Prostate gland (tissue), 2 donors: ENCODE data around the gene TET3. TPM values are rescaled to one million over a fixed set of nuclear protein-coding genes. Genes with fewer than 3 reads are reported as not detected.

ENCODE experiments used
- DNase-seq: peaks from one replicate; pipeline ENCODE4 v3.0.0-alpha.2; 2019; ENCODE audit warnings: low spot score
- H3K27ac ChIP-seq, 2 donors: fragments of 200-600 bp; sonication (generic); 2 replicates each; pipeline ENCODE4 v1.5.1; 2017 to 2019
- H3K27me3 ChIP-seq: fragments of 200-600 bp; sonication (generic); replicated peaks from 2 replicates; pipeline ENCODE4 v1.5.1; 2019; ENCODE audit not compliant: insufficient read depth
- H3K36me3 ChIP-seq, 2 donors: fragments of 200-600 bp; sonication (generic); 1 replicate in 1 of 2; 2 replicates in 1 of 2; pipeline versions ENCODE4 v1.5.1 to v1.8.1; 2017 to 2019
- H3K4me1 ChIP-seq: fragments of 200-600 bp; sonication (generic); replicated peaks from 2 replicates; pipeline ENCODE4 v1.5.1; 2019
- H3K4me3 ChIP-seq, 2 donors: fragments of 200-600 bp; sonication (generic); 2 replicates each; pipeline ENCODE4 v1.5.1; 2017 to 2019
- H3K9me3 ChIP-seq: fragments of 200-600 bp; sonication (generic); 2 replicates; pipeline ENCODE4 v1.5.1; 2017
- POLR2A ChIP-seq: fragments of 450-650 bp; IDR thresholded peaks from one replicate; pipeline ENCODE4 v1.6.1; 2016; ENCODE audit warnings: antibody characterized with exemption, mild to moderate bottlenecking
- POLR2AphosphoS5 ChIP-seq: sonication (generic); formaldehyde crosslinking; IDR thresholded peaks from one replicate; pipeline ENCODE4 v1.6.1; 2017; ENCODE audit warnings: antibody characterized with exemption
- WGBS: methylation state at CpG from one replicate; pipeline ENCODE4 v1.1.5; 2018; 5-methylcytosine and 5-hydroxymethylcytosine counted together
- intact Hi-C: fragments of 100-400 bp; cut with DNase I; formaldehyde crosslinking; loops from one replicate; pipeline ENCODE4 v1.14.2; 2022
- total RNA-seq, 2 donors: library from RNA; depleted of rRNA; stranded (reverse); fragments of >200 nt; gene quantifications; one replicate each; pipeline ENCODE4 v1.1.0, GENCODE V29; 2016
- TF ChIP-seq, protein P1 (sequence below), 4 experiments: fragments of 200-600 bp in 2 of 4; fragments of 450-650 bp in 2 of 4; sonication (generic) in 2 of 4; IDR thresholded peaks; 1 replicate in 3 of 4; 2 replicates in 1 of 4; pipeline ENCODE4 v1.5.1; 2016 to 2019; ENCODE audit warnings: antibody characterized with exemption in 4 of 4, mild to moderate bottlenecking in 2 of 4, moderate library complexity in 2 of 4

Gene TET3
- total RNA-seq, 2 donors from 2014 or later: 12.8 to 13.8 TPM

DNA sequence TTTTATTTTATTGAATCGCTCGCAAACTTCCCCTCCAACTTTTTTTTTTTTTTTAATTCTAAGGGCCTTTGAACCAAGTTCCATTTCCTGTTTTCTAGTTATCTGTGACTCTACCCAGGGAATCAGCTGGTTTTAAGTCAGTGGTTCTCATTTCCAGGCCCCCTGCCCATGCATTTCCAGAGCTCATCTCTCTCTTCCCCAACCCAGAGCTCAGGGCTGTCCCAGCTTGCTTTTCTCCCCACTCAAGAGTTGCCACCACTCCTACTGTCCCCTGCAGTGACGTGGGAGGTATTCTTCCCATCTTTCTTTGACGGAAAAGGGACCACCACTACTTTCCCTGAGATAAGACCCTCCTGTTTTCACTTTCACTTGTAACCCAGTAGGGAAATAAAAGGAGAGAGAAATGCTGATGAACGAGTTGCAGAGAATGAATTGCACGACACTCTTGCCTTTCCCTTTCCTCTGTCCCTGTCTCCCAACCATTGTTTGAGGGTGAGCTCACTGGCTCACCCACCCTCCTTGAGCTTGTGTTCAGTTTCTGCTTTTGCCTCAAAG, 42.1 kb downstream of the TET3 start:
- H3K27me3 ChIP-seq: no peaks in the 10 kb centered on the region
- 78% methylated on average over 6 of the region's 6 CpGs for WGBS
- no peak overlapping the region for H3K4me3 ChIP-seq
- TF ChIP-seq POLR2AphosphoS5 (no peak), POLR2A (no peak)
- TF ChIP-seq, protein P1, sequence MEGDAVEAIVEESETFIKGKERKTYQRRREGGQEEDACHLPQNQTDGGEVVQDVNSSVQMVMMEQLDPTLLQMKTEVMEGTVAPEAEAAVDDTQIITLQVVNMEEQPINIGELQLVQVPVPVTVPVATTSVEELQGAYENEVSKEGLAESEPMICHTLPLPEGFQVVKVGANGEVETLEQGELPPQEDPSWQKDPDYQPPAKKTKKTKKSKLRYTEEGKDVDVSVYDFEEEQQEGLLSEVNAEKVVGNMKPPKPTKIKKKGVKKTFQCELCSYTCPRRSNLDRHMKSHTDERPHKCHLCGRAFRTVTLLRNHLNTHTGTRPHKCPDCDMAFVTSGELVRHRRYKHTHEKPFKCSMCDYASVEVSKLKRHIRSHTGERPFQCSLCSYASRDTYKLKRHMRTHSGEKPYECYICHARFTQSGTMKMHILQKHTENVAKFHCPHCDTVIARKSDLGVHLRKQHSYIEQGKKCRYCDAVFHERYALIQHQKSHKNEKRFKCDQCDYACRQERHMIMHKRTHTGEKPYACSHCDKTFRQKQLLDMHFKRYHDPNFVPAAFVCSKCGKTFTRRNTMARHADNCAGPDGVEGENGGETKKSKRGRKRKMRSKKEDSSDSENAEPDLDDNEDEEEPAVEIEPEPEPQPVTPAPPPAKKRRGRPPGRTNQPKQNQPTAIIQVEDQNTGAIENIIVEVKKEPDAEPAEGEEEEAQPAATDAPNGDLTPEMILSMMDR (IDR thresholded peaks at IDR 0.05): no peak
- no peaks in the 10 kb centered on the region for H3K9me3 ChIP-seq
- no peak overlapping the region for H3K27ac ChIP-seq
- intact Hi-C loops: no loop called here
- no peaks in the 10 kb centered on the region for H3K36me3 ChIP-seq
- H3K4me1 ChIP-seq: peaks cover 9% of the 10 kb centered on the region
- no peak for DNase-seq

DNA sequence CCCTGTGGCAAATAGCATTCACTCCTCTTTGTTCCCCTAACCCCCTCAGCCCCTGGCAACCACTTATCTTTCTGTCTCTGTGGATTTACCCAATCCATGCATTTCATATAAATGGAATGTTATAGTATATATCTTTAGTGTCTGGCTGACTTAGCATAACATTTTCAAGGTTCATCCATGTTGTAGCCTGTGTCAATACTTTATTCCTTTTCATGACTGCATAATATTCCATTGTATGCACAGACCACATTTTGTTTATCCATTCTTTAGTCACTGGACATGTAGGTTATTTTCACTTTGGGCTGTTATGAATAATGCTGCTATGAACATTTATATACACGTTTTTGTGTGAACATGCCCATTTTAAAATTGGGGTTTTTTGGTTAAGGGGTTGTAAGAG, 42.8 kb downstream of the TET3 start:
- Histone ChIP-seq H3K27ac (no peak overlapping the region), H3K4me1 (peaks cover 12% of the 10 kb centered on the region), H3K36me3 (no peaks in the 10 kb centered on the region), H3K4me3 (no peak overlapping the region), H3K27me3 (no peaks in the 10 kb centered on the region), H3K9me3 (no peaks in the 10 kb centered on the region)
- intact Hi-C loops: no loop called here
- DNase-seq: no peak
- 91% methylated on average over 1 of the region's 1 CpG for WGBS
- TF ChIP-seq POLR2A (no peak), POLR2AphosphoS5 (no peak)
- TF ChIP-seq, protein P1 (IDR thresholded peaks at IDR 0.05): no peak

DNA sequence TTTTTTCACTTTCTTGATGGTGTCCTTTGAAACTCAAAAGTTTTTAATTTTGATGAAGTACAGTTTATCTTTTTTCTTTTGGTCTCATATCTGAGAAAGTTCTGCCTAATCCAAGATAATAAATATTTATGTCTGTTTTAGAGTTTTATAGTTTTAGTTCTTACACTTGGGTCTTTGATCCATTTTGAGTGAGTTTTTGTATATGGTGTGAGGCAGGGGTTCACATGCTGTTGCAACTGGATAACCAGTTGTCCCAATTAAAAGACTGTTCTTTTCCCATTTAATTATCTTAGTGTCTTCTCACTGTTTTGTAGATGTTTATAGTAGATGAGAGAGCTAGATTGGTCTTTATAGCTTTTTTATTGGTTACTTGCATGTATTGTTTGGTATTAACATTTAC, 43.6 kb downstream of the TET3 start:
- peaks cover 12% of the 10 kb centered on the region for H3K4me1 ChIP-seq
- TF ChIP-seq POLR2A: no peak
- no peak for TF ChIP-seq POLR2AphosphoS5
- TF ChIP-seq, protein P1 (IDR thresholded peaks at IDR 0.05): no peak
- no peak for DNase-seq
- H3K27ac ChIP-seq: no peak overlapping the region
- no peaks in the 10 kb centered on the region for H3K9me3 ChIP-seq
- intact Hi-C loops: no loop called here
- H3K4me3 ChIP-seq: no peak overlapping the region
- no peaks in the 10 kb centered on the region for H3K36me3 ChIP-seq
- no peaks in the 10 kb centered on the region for H3K27me3 ChIP-seq

DNA sequence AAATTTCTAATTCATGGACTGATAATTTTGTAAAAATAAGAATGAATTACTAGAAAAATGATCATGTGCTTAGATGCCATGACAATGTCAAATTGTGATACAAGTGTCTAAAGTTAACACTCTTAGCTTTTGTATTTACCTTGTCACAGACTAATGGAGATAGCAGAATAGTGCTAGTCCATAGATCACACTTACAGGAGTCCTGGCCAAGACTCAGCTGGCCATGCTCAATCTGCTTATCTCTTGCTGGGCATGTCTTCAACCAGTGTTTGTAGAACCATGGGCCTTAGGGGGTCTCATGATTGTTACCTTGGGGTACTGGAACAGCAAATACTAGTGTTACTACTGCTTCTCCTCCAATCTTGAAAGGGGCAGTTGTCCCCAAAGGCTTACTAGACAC, 44.0 kb downstream of the TET3 start:
- intact Hi-C loops: no loop called here
- H3K4me1 ChIP-seq: peaks cover 12% of the 10 kb centered on the region
- H3K4me3 ChIP-seq: no peak overlapping the region
- no peaks in the 10 kb centered on the region for H3K9me3 ChIP-seq
- H3K27me3 ChIP-seq: no peaks in the 10 kb centered on the region
- no peak for DNase-seq
- no peaks in the 10 kb centered on the region for H3K36me3 ChIP-seq
- H3K27ac ChIP-seq: no peak overlapping the region
- TF ChIP-seq, protein P1 (IDR thresholded peaks at IDR 0.05): no peak
- TF ChIP-seq POLR2AphosphoS5 (no peak), POLR2A (no peak)

DNA sequence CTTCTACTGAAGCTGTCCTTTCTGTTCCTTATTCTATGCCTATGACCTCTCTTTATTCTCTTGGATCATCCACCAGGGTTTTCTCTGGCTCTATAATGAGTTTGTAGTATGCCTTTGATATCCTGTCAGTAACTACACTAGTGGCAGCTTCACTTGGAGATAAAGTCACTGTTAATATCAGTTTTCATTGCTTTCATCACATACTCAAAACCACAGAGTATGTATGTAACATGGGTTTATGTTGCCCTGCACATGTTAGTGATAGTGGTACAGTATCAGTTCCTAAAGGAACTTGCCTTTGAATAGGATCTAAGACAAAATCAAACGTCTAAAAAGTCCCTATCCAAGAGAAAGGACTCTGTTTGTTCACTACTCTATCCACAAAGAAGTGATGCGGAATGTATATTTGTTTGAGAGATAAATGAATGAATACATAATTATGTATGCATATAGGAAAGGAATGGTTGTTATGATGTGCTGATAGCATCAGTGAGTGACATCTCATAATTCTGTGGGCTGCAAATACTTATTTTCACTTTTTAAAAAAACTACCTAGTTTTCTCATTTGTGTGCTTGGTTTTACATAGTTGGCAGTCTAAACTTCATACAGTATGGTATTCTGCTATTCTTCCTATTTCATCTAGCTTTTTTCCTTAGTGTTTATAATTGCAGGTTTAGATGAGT, 45.1 kb downstream of the TET3 start:
- Histone ChIP-seq H3K27ac (no peak overlapping the region), H3K9me3 (no peaks in the 10 kb centered on the region), H3K36me3 (no peaks in the 10 kb centered on the region), H3K4me1 (peaks cover 12% of the 10 kb centered on the region), H3K4me3 (no peak overlapping the region), H3K27me3 (no peaks in the 10 kb centered on the region)
- intact Hi-C loops: no loop called here
- TF ChIP-seq, protein P1 (IDR thresholded peaks at IDR 0.05): no peak
- no peak for TF ChIP-seq POLR2A
- TF ChIP-seq POLR2AphosphoS5: no peak
- 57% methylated on average over 2 of the region's 2 CpGs for WGBS
- DNase-seq: no peak
